AG04450 (cell line): ENCODE results near the gene HPCAL1. TPM values are rescaled to one million over a fixed set of nuclear protein-coding genes. Genes with fewer than 3 reads are reported as not detected.
A peak's percentile ranks its signal among the peaks of the same experiment; 100 is the strongest.

ENCODE experiments used
- CTCF ChIA-PET: fragments of 300-600, 350-600 bp; formaldehyde crosslinking; extraction: SDS; loops from one replicate; lab custom pipeline; 2022; ENCODE audit warnings: antibody characterized with exemption, inconsistent platforms; lab: Charles Lee
- POLR2A ChIA-PET: fragments of 350-600 bp; formaldehyde crosslinking; extraction: SDS; loops from one replicate; lab custom pipeline; 2021; ENCODE audit warnings: antibody characterized with exemption, inconsistent platforms; lab: Yijun Ruan, JAX
- DNase-seq: peaks from one replicate; pipeline ENCODE4 v3.0.0-alpha.2; 2011; ENCODE audit warnings: low read depth, low spot score
- H3K27ac ChIP-seq: one replicate; pipeline ENCODE4 v1.5.1; 2012; ENCODE audit warnings: low read depth, low read length, control low read depth
- H3K27me3 ChIP-seq: one replicate; pipeline ENCODE4 v1.6.0; 2012; ENCODE audit warnings: low read length; ENCODE audit not compliant: control insufficient read depth, insufficient read depth
- H3K4me3 ChIP-seq: 2 replicates; pipeline ENCODE4 v1.5.1; 2011; ENCODE audit warnings: mild to moderate bottlenecking, low read depth, low read length, control low read depth
- H3K9me3 ChIP-seq: 2 replicates; pipeline ENCODE4 v1.5.1; 2012; ENCODE audit warnings: low read length; ENCODE audit not compliant: control insufficient read depth, insufficient read depth
- CTCF ChIP-seq: IDR thresholded peaks from 2 replicates; pipeline ENCODE4 v1.5.1; 2011; ENCODE audit warnings: low read depth, low read length, control low read depth, inconsistent platforms
- polyA plus RNA-seq: library from polyadenylated mRNA; depleted of rRNA; stranded (reverse); fragments of >200 nt; gene quantifications from 2 replicates; pipeline ENCODE4 v1.2.3, GENCODE V29; 2011

HPCAL1 gene
- polyA plus RNA-seq, 1 experiment = 14.4 TPM

- DNase-seq = no peak
- POLR2A ChIA-PET = no interaction called here
- CTCF ChIA-PET = no interaction called here
- Histone ChIP-seq H3K27me3 (no peaks in the 10 kb centered on the region), H3K27ac (no peak overlapping the region), H3K9me3 (no peaks in the 10 kb centered on the region), H3K4me3 (no peak overlapping the region)
- TF ChIP-seq CTCF = no peak
Measured at GRCh38 chr2:10385501-10385900, 82.8 kb downstream of the HPCAL1 start.

- ChIA-PET CTCF (interaction anchor here (0.6 kb wide), 1 partner anchor 22 kb away, joined by 3 read pairs; no protein-coding TSS in a partner anchor), POLR2A (interaction anchor here (0.6 kb wide), 1 partner anchor 26 kb away, joined by 4 read pairs; no protein-coding TSS in a partner anchor)
- peak; percentile 29 for TF ChIP-seq CTCF
- no peaks in the 10 kb centered on the region for H3K27me3 ChIP-seq
- H3K9me3 ChIP-seq = no peaks in the 10 kb centered on the region
- H3K4me3 ChIP-seq = no peak overlapping the region
- DNase-seq = peak; percentile 34
- peak overlapping the region; percentile 21 for H3K27ac ChIP-seq
Measured at GRCh38 chr2:10385933-10386773, 83.4 kb downstream of the HPCAL1 start.

GRCh38 chr2:10387033-10387432 lies 84.3 kb downstream of the HPCAL1 start:
- ChIA-PET POLR2A (interaction anchor here (0.6 kb wide), 1 partner anchor 27 kb away, joined by 4 read pairs; no protein-coding TSS in a partner anchor), CTCF (no interaction called here)
- Histone ChIP-seq H3K27me3 (no peaks in the 10 kb centered on the region), H3K4me3 (no peak overlapping the region), H3K27ac (no peak overlapping the region), H3K9me3 (no peaks in the 10 kb centered on the region)
- TF ChIP-seq CTCF = no peak
- no peak for DNase-seq

GRCh38 chr2:10388954-10389560 lies 86.4 kb downstream of the HPCAL1 start:
- Histone ChIP-seq H3K9me3 (no peaks in the 10 kb centered on the region), H3K27me3 (no peaks in the 10 kb centered on the region), H3K27ac (no peak overlapping the region), H3K4me3 (no peak overlapping the region)
- TF ChIP-seq CTCF = no peak
- ChIA-PET CTCF (interaction anchor here (0.6 to 3.4 kb wide), 2 partner anchors 11 to 20 kb away, joined by 3 to 20 read pairs; no protein-coding TSS in a partner anchor), POLR2A (no interaction called here)
- no peak for DNase-seq

- ChIA-PET CTCF (interaction anchor here (0.6 to 3.4 kb wide), 2 partner anchors 10 to 19 kb away, joined by 3 to 20 read pairs; no protein-coding TSS in a partner anchor), POLR2A (no interaction called here)
- Histone ChIP-seq H3K9me3 (no peaks in the 10 kb centered on the region), H3K27ac (no peak overlapping the region), H3K4me3 (no peak overlapping the region), H3K27me3 (no peaks in the 10 kb centered on the region)
- TF ChIP-seq CTCF = no peak
- no peak for DNase-seq
Measured at GRCh38 chr2:10389573-10389972, 86.9 kb downstream of the HPCAL1 start.
